HG03095 (cell line): ENCODE data around the gene ZNF622.
"Not testable (repeated sequence)": the region's sequence is repeated elsewhere in the genome, so short reads cannot be mapped to it uniquely, and the experiment has no call there.

ENCODE experiments used
- ATAC-seq: cut with Tn5 transposase; IDR thresholded peaks from one replicate; pipeline ENCODE4 v1.9.1; 2021; ENCODE audit warnings: moderate library complexity; ENCODE audit not compliant: unreplicated experiment

The ZNF622 gene

GRCh38 chr5:16480821-16481538 is 15.4 kb upstream of the ZNF622 start:
- ATAC-seq = no peak

GRCh38 chr5:16480144-16480543 is 14.5 kb upstream of the ZNF622 start:
- no peak for ATAC-seq

GRCh38 chr5:16477541-16477940 is 11.9 kb upstream of the ZNF622 start:
- ATAC-seq = no peak

GRCh38 chr5:16476417-16476816 is 10.8 kb upstream of the ZNF622 start:
- ATAC-seq = not testable (repeated sequence)

- no peak for ATAC-seq
Observed at GRCh38 chr5:16471387-16471786, 5.8 kb upstream of the ZNF622 start.

- peak; percentile 70 for ATAC-seq
Observed at GRCh38 chr5:16467363-16468219, 2.0 kb upstream of the ZNF622 start.

GRCh38 chr5:16464664-16465543 is 696 bp downstream of the ZNF622 start:
- ATAC-seq = no peak

GRCh38 chr5:16464231-16464630 is 1.4 kb downstream of the ZNF622 start:
- ATAC-seq = no peak

- ATAC-seq = no peak
Observed at GRCh38 chr5:16461782-16462181, 3.8 kb downstream of the ZNF622 start.

- ATAC-seq = no peak
Observed at GRCh38 chr5:16461026-16461425, 4.6 kb downstream of the ZNF622 start.

GRCh38 chr5:16459451-16459850 is 6.1 kb downstream of the ZNF622 start:
- ATAC-seq = no peak

- ATAC-seq = no peak
Observed at GRCh38 chr5:16457853-16458252, 7.7 kb downstream of the ZNF622 start.

GRCh38 chr5:16457451-16457850 is 8.1 kb downstream of the ZNF622 start:
- ATAC-seq = no peak

GRCh38 chr5:16456103-16456832 is 9.3 kb downstream of the ZNF622 start:
- peak; percentile 64 for ATAC-seq

- ATAC-seq = peak; percentile 7
Observed at GRCh38 chr5:16455668-16456067, 9.9 kb downstream of the ZNF622 start.

- no peak for ATAC-seq
Observed at GRCh38 chr5:16454686-16455085, 10.9 kb downstream of the ZNF622 start.

- no peak for ATAC-seq
Observed at GRCh38 chr5:16453609-16454008, 12.0 kb downstream of the ZNF622 start.

GRCh38 chr5:16450163-16450562 is 15.4 kb downstream of the ZNF622 start:
- no peak for ATAC-seq

GRCh38 chr5:16446993-16447392 is 18.6 kb downstream of the ZNF622 start:
- ATAC-seq = no peak

- no peak for ATAC-seq
Observed at GRCh38 chr5:16437977-16438376, 27.6 kb downstream of the ZNF622 start.
